Loucy (cell line): ENCODE measurements around the gene TMEM161A.

Experiments used
- H2AFZ ChIP-seq: fragments of 200-600 bp; sonication (generic); 2 replicates; pipeline ENCODE4 v1.6.0; 2016; ENCODE audit warnings: antibody characterized with exemption, mild to moderate bottlenecking, low read length, moderate library complexity
- H3F3A ChIP-seq: fragments of 200-600 bp; 2 replicates; pipeline ENCODE4 v1.6.0; 2016; ENCODE audit warnings: antibody characterized with exemption, low read depth, mild to moderate bottlenecking
- H3K27me3 ChIP-seq: fragments of 200-600 bp; sonication (generic); 2 replicates; pipeline ENCODE4 v1.6.1; 2014; ENCODE audit warnings: low read length, mild to moderate bottlenecking; ENCODE audit not compliant: insufficient read depth, poor library complexity, severe bottlenecking
- H3K36me3 ChIP-seq: fragments of 200-600 bp; sonication (generic); 2 replicates; pipeline ENCODE4 v1.6.1; 2016; ENCODE audit warnings: low read length; ENCODE audit not compliant: insufficient read depth
- H3K4me1 ChIP-seq: fragments of 200-600 bp; sonication (generic); 2 replicates; pipeline ENCODE4 v1.5.1; 2014; ENCODE audit warnings: low read length, mild to moderate bottlenecking; ENCODE audit not compliant: insufficient read depth, poor library complexity, severe bottlenecking
- H3K4me2 ChIP-seq: fragments of 200-600 bp; sonication (generic); 2 replicates; pipeline ENCODE4 v1.6.0; 2014; ENCODE audit warnings: antibody characterized with exemption, low read length, low read depth, mild to moderate bottlenecking; ENCODE audit not compliant: poor library complexity, severe bottlenecking
- H3K4me3 ChIP-seq: fragments of 200-600 bp; sonication (generic); 2 replicates; pipeline ENCODE4 v1.5.1; 2014; ENCODE audit warnings: low read length, mild to moderate bottlenecking, mixed read lengths; ENCODE audit not compliant: poor library complexity, severe bottlenecking
- H3K79me2 ChIP-seq: fragments of 200-600 bp; sonication (generic); 2 replicates; pipeline ENCODE4 v1.6.1; 2014; ENCODE audit warnings: low read length; ENCODE audit not compliant: insufficient read depth
- H3K9ac ChIP-seq: fragments of 200-600 bp; sonication (generic); 2 replicates; pipeline ENCODE4 v1.6.0; 2014; ENCODE audit warnings: mild to moderate bottlenecking, low read depth, low read length, moderate library complexity; ENCODE audit not compliant: poor library complexity, severe bottlenecking
- H3K9me2 ChIP-seq: fragments of 200-600 bp; sonication (generic); replicated peaks from 2 replicates; pipeline ENCODE4 v1.6.1; 2016; ENCODE audit warnings: low read depth, low read length, mixed read lengths
- H3K9me3 ChIP-seq: fragments of 200-600 bp; sonication (generic); 2 replicates; pipeline ENCODE4 v1.6.1; 2014; ENCODE audit warnings: mild to moderate bottlenecking, antibody characterized with exemption, low read length, low read depth; ENCODE audit not compliant: insufficient read depth
- H4K20me1 ChIP-seq: fragments of 200-600 bp; sonication (generic); 2 replicates; pipeline ENCODE4 v1.6.0; 2014; ENCODE audit warnings: antibody characterized with exemption, low read length, mild to moderate bottlenecking; ENCODE audit not compliant: insufficient read depth, poor library complexity, severe bottlenecking
- CTCF ChIP-seq: fragments of 200-600 bp; sonication (generic); conservative IDR thresholded peaks from 2 replicates; pipeline ENCODE4 v1.5.1; 2014; ENCODE audit warnings: mild to moderate bottlenecking, antibody characterized with exemption, low read length
- EZH2phosphoT487 ChIP-seq: fragments of 200-600 bp; IDR thresholded peaks from 2 replicates; pipeline ENCODE4 v1.6.1; 2018; ENCODE audit warnings: antibody characterized with exemption, mild to moderate bottlenecking, moderate library complexity, borderline replicate concordance

TMEM161A gene

GRCh38 chr19:19087676-19088075, 50.6 kb downstream of the TMEM161A start:
- Histone ChIP-seq H4K20me1 (no peaks in the 10 kb centered on the region), H3K4me3 (no peak overlapping the region), H3K36me3 (no peaks in the 10 kb centered on the region), H3K4me1 (no peaks in the 10 kb centered on the region), H3K27me3 (no peaks in the 10 kb centered on the region), H3F3A (no peaks in the 10 kb centered on the region), H3K4me2 (no peak overlapping the region), H3K9me2 (no peaks in the 10 kb centered on the region), H3K9ac (no peak overlapping the region), H2AFZ (no peak overlapping the region), H3K9me3 (no peaks in the 10 kb centered on the region), H3K79me2 (no peaks in the 10 kb centered on the region)
- TF ChIP-seq CTCF = no peak
- no peak for TF ChIP-seq EZH2phosphoT487

GRCh38 chr19:19083413-19084178, 54.7 kb downstream of the TMEM161A start:
- Histone ChIP-seq H3K27me3 (no peaks in the 10 kb centered on the region), H3K9ac (no peak overlapping the region), H4K20me1 (no peaks in the 10 kb centered on the region), H3K9me3 (no peaks in the 10 kb centered on the region), H2AFZ (no peak overlapping the region), H3K79me2 (peaks cover 6% of the 10 kb centered on the region; the same call in 1 of the 2 replicates), H3K4me3 (no peak overlapping the region), H3K9me2 (no peaks in the 10 kb centered on the region), H3F3A (no peaks in the 10 kb centered on the region), H3K4me1 (no peaks in the 10 kb centered on the region), H3K4me2 (no peak overlapping the region), H3K36me3 (no peaks in the 10 kb centered on the region)
- no peak for TF ChIP-seq EZH2phosphoT487
- no peak for TF ChIP-seq CTCF

GRCh38 chr19:19081642-19082151, 56.6 kb downstream of the TMEM161A start:
- Histone ChIP-seq H3K4me3 (no peak overlapping the region), H3K36me3 (no peaks in the 10 kb centered on the region), H3K27me3 (no peaks in the 10 kb centered on the region), H3K9me2 (no peaks in the 10 kb centered on the region), H3K4me2 (no peak overlapping the region), H3F3A (no peaks in the 10 kb centered on the region), H3K79me2 (peaks cover 9% of the 10 kb centered on the region; the same call in 1 of the 2 replicates), H3K4me1 (no peaks in the 10 kb centered on the region), H3K9me3 (no peaks in the 10 kb centered on the region), H3K9ac (no peak overlapping the region), H2AFZ (no peak overlapping the region), H4K20me1 (no peaks in the 10 kb centered on the region)
- TF ChIP-seq CTCF (no peak), EZH2phosphoT487 (no peak)
